AG09309 (cell line): ENCODE results near the gene L1CAM.

ENCODE experiments used
- DNase-seq: peaks from one replicate; pipeline ENCODE4 v3.0.0-alpha.2; 2010; ENCODE audit warnings: low read depth
- H3K4me3 ChIP-seq: 2 replicates; pipeline ENCODE4 v1.5.1; 2011; ENCODE audit warnings: mild to moderate bottlenecking, low read depth, low read length, moderate library complexity; ENCODE audit not compliant: control insufficient read depth
- CTCF ChIP-seq: IDR thresholded peaks from 2 replicates; pipeline ENCODE4 v1.5.1; 2011; ENCODE audit warnings: mild to moderate bottlenecking, low read depth, low read length, inconsistent platforms; ENCODE audit not compliant: insufficient read depth, control insufficient read depth; ENCODE audit errors: missing control alignments

Gene L1CAM

GRCh38 chrX:153878345-153878744 lies 7.6 kb downstream of the L1CAM start:
- H3K4me3 ChIP-seq: no peak overlapping the region
- TF ChIP-seq CTCF: no peak
- no peak for DNase-seq

GRCh38 chrX:153877571-153878261 lies 8.3 kb downstream of the L1CAM start:
- DNase-seq: no peak
- no peak overlapping the region for H3K4me3 ChIP-seq
- no peak for TF ChIP-seq CTCF

GRCh38 chrX:153876112-153876491 lies 9.9 kb downstream of the L1CAM start:
- DNase-seq: no peak
- no peak overlapping the region for H3K4me3 ChIP-seq
- no peak for TF ChIP-seq CTCF

GRCh38 chrX:153875391-153876111 lies 10.4 kb downstream of the L1CAM start:
- DNase-seq: no peak
- no peak for TF ChIP-seq CTCF
- H3K4me3 ChIP-seq: no peak overlapping the region

- TF ChIP-seq CTCF: no peak
- no peak for DNase-seq
- no peak overlapping the region for H3K4me3 ChIP-seq
These were observed 11.4 kb downstream of the L1CAM start for GRCh38 chrX:153874366-153875125.

- no peak for DNase-seq
- TF ChIP-seq CTCF: no peak
- no peak overlapping the region for H3K4me3 ChIP-seq
These were observed 11.9 kb downstream of the L1CAM start for GRCh38 chrX:153874085-153874365.
